HepG2 (cell line): Measurements from ENCODE around the gene CYYR1. TPM values are rescaled to one million over a fixed set of nuclear protein-coding genes. Genes with fewer than 3 reads are reported as not detected.

Experiments
- ATAC-seq: fragments of 200-7000 bp; cut with Tn5 transposase; 3 replicates; pipeline ENCODE4 v1.9.1; 2020; ENCODE audit warnings: mild to moderate bottlenecking, moderate library complexity
- BruUV-seq: library from RNA; stranded (reverse); fragments of 400-500 nt; replicated peaks from 2 replicates; lab custom pipeline; 2021; lab: Mats Ljungman, UMichigan
- CTCF ChIA-PET: fragments of 300-600 bp; formaldehyde crosslinking; extraction: SDS; loops from one replicate; lab custom pipeline; 2021; ENCODE audit warnings: low total read pairs, inconsistent platforms, low intra/inter-chr PET ratio; lab: Yijun Ruan, JAX
- POLR2A ChIA-PET: fragments of 350-600 bp; sonication (Branson Sonifier 250); formaldehyde crosslinking; loops from one replicate; lab custom pipeline; 2020; ENCODE audit warnings: antibody characterized with exemption, inconsistent platforms; lab: Yijun Ruan, JAX
- DNase-seq: peaks from one replicate; pipeline ENCODE4 v3.0.0-alpha.2; 2015; ENCODE audit warnings: low spot score
- FAIRE-seq: peaks from 3 replicates; lab custom pipeline; 2011; peaks lifted over from hg19 to GRCh38; lab: Jason Lieb, UNC
- H2AFZ ChIP-seq: one replicate; pipeline ENCODE4 v1.6.1; 2011; ENCODE audit warnings: low read length, inconsistent platforms
- H3K27ac ChIP-seq: fragments of 300-600 bp; 3 replicates; pipeline ENCODE4 v1.8.0; 2011; ENCODE audit warnings: mixed run types, mild to moderate bottlenecking, mixed read lengths, low read length, inconsistent platforms; ENCODE audit not compliant: insufficient read depth; ENCODE audit errors: extremely low read length
- H3K27me3 ChIP-seq, 2 experiments: fragments of 200-600 bp in 1 of 2; 2 replicates in 1 of 2; 3 replicates in 1 of 2; pipeline versions ENCODE4 v1.6.0 to v1.8.0; 2011; ENCODE audit warnings: low read length in 2 of 2, mild to moderate bottlenecking in 2 of 2, moderate library complexity in 2 of 2, inconsistent platforms in 1 of 2; ENCODE audit not compliant: insufficient read depth in 2 of 2, control insufficient read depth in 1 of 2
- H3K36me3 ChIP-seq, 2 experiments: fragments of 200-600 bp in 1 of 2; replicated peaks in 1 of 2; 2 replicates in 1 of 2; 3 replicates in 1 of 2; pipeline versions ENCODE4 v1.5.1 to v1.8.0; 2011; ENCODE audit warnings: low read length in 2 of 2, inconsistent platforms in 1 of 2; ENCODE audit not compliant: insufficient read depth in 2 of 2, control insufficient read depth in 1 of 2
- H3K4me1 ChIP-seq: 2 replicates; pipeline ENCODE4 v1.5.1; 2012; ENCODE audit warnings: low read length, inconsistent platforms; ENCODE audit not compliant: insufficient read depth
- H3K4me2 ChIP-seq: 2 replicates; pipeline ENCODE4 v1.6.0; 2011; ENCODE audit warnings: low read depth, low read length, inconsistent platforms
- H3K4me3 ChIP-seq, 3 experiments: fragments of 200-600 bp in 1 of 3; sonication (generic), shearing (Covaris generic) in 1 of 3; replicated peaks in 1 of 3; 2 replicates each; pipeline ENCODE4 v1.5.1; 2011 to 2016; ENCODE audit warnings: low read length in 3 of 3, inconsistent platforms in 2 of 3, low read depth in 2 of 3, mild to moderate bottlenecking in 2 of 3, control low read depth in 1 of 3, mixed read lengths in 1 of 3; ENCODE audit not compliant: insufficient read depth in 1 of 3
- H3K79me2 ChIP-seq: one replicate; pipeline ENCODE4 v1.6.1; 2011; ENCODE audit warnings: low read length, inconsistent platforms; ENCODE audit not compliant: insufficient read depth
- H3K9ac ChIP-seq: 2 replicates; pipeline ENCODE4 v1.6.0; 2011; ENCODE audit warnings: mild to moderate bottlenecking, low read depth, low read length, inconsistent platforms; ENCODE audit not compliant: insufficient read depth
- H3K9me3 ChIP-seq: 2 replicates; pipeline ENCODE4 v1.5.1; 2012; ENCODE audit warnings: mild to moderate bottlenecking, low read length
- H4K20me1 ChIP-seq: 2 replicates; pipeline ENCODE4 v1.6.0; 2011; ENCODE audit warnings: inconsistent platforms, mild to moderate bottlenecking, low read length, moderate library complexity; ENCODE audit not compliant: insufficient read depth
- DR1 ChIP-seq: sonication (generic); formaldehyde crosslinking; IDR thresholded peaks from 2 replicates; pipeline ENCODE4 v1.8.0; 2021; ENCODE audit warnings: mild to moderate bottlenecking, missing genetic modification reagents, inconsistent platforms
- ELF3 ChIP-seq: IDR thresholded peaks from 2 replicates; pipeline ENCODE4 v1.6.1; 2016; ENCODE audit warnings: missing genetic modification reagents, missing compliant biosample characterization
- GATAD1 ChIP-seq: IDR thresholded peaks from 2 replicates; pipeline ENCODE4 v1.6.1; 2016; ENCODE audit warnings: missing genetic modification reagents, missing compliant biosample characterization
- GZF1 ChIP-seq: sonication (generic); formaldehyde crosslinking; IDR thresholded peaks from 2 replicates; pipeline ENCODE4 v1.5.1; 2020; ENCODE audit warnings: mild to moderate bottlenecking, missing genetic modification reagents
- SAP130 ChIP-seq: IDR thresholded peaks from 2 replicates; pipeline ENCODE4 v1.6.1; 2016; ENCODE audit warnings: low read depth
- ZFP90 ChIP-seq: sonication (generic); formaldehyde crosslinking; IDR thresholded peaks from 2 replicates; pipeline ENCODE4 v1.8.0; 2022; ENCODE audit warnings: missing genetic modification reagents, mild to moderate bottlenecking, inconsistent platforms, borderline replicate concordance
- ZFY ChIP-seq: sonication (generic); formaldehyde crosslinking; IDR thresholded peaks from 2 replicates; pipeline ENCODE4 v1.4.0; 2020; ENCODE audit warnings: missing genetic modification reagents
- ZNF878 ChIP-seq: sonication (generic); formaldehyde crosslinking; IDR thresholded peaks from 2 replicates; pipeline ENCODE4 v1.8.1; 2023; ENCODE audit warnings: mild to moderate bottlenecking, missing genetic modification reagents, moderate library complexity
- WGBS: methylation state at CpG from one replicate; pipeline ENCODE4 v1.1.6; 2017; ENCODE audit warnings: low lambda C conversion rate; 5-methylcytosine and 5-hydroxymethylcytosine counted together
- in situ Hi-C: cut with HindIII; loops from 2 replicates; pipeline ENCODE4 v1.10.0; 2017; ENCODE audit warnings: low pct_unique_long_range_greater_than_20kb; ENCODE audit not compliant: extremely low pct_ligation_motif_present
- intact Hi-C: fragments of 100-400 bp; cut with micrococcal nuclease; formaldehyde crosslinking; loops from one replicate; pipeline ENCODE4 v1.10.0; 2022; ENCODE audit not compliant: unreplicated experiment
- polyA plus RNA-seq, 8 experiments: library from polyadenylated mRNA; depleted of rRNA in 3 of 8; stranded (reverse) in 7 of 8; unstranded in 1 of 8; fragments of >200 nt; fragmentation: Illumina TruSeq in 4 of 8; extraction: Trizol in 4 of 8; gene quantifications; 2 replicates each; pipeline versions ENCODE4 v1.2.1 to v1.2.3, GENCODE V29; 2011 to 2016; ENCODE audit warnings: low read depth in 4 of 8, missing spikeins in 1 of 8, mixed read lengths in 1 of 8; ENCODE audit not compliant: insufficient read depth in 1 of 8
- total RNA-seq, 5 experiments: library from RNA; depleted of rRNA; stranded (reverse); fragments of >200 nt; fragmentation: Illumina TruSeq; extraction: Trizol; gene quantifications; 2 replicates each; pipeline ENCODE4 v1.2.3, GENCODE V29; 2016; ENCODE audit warnings: low read depth in 1 of 5
- TF ChIP-seq, protein P1 (sequence below): sonication (generic); formaldehyde crosslinking; IDR thresholded peaks from 2 replicates; pipeline ENCODE4 v1.5.1; 2020; ENCODE audit warnings: missing genetic modification reagents, mild to moderate bottlenecking, borderline replicate concordance
- TF ChIP-seq, protein P2 (sequence below): sonication (generic); formaldehyde crosslinking; conservative IDR thresholded peaks from 2 replicates; pipeline ENCODE4 v1.8.1; 2023; ENCODE audit warnings: missing genetic modification reagents
- TF ChIP-seq, protein P3 (sequence below): sonication (generic); formaldehyde crosslinking; IDR thresholded peaks from 2 replicates; pipeline ENCODE4 v1.4.0; 2020; ENCODE audit warnings: mild to moderate bottlenecking, missing genetic modification reagents

CYYR1 gene
- total and polyA plus RNA-seq, 2 of the 13 experiments (the other 11 are each of a cell fraction or from before 2014, with no cell fraction given): not detected

DNA sequence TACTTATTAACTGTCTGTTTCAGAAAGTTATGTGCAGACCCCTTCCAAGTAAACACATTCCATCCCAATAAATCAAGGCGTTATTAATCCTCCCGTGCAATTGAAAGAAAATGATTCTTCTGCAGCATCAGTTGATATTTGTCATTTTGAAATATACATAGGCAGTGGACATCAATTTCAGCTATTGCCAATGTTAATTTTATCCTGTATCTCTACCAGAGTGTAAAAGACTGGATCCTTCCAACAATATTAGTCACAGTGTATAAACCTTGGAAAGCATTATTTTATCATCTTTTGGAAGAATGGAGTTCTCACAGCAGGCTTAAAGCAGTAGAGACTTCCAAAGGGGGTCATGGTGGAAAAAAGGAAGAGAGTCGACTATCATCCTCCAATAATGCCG, 150.4 kb downstream of the CYYR1 start:
- H4K20me1 ChIP-seq: no peaks in the 10 kb centered on the region
- H3K4me2 ChIP-seq: no peak overlapping the region
- in situ Hi-C loops: no loop called here
- no peak overlapping the region for H3K27ac ChIP-seq
- POLR2A ChIA-PET: no interaction called here
- intact Hi-C loops: no loop called here
- H3K9me3 ChIP-seq: peaks cover 76% of the 10 kb centered on the region
- no peak overlapping the region for H3K4me3 ChIP-seq
- no peak overlapping the region for H2AFZ ChIP-seq
- 10% methylated on average over 4 of the region's 4 CpGs for WGBS
- no peak for ATAC-seq
- no peak overlapping the region for H3K9ac ChIP-seq
- H3K79me2 ChIP-seq: no peaks in the 10 kb centered on the region
- no peak for FAIRE-seq
- BruUV-seq: no TSS peak
- CTCF ChIA-PET: no interaction called here
- no peak for DNase-seq
- no peaks in the 10 kb centered on the region for H3K4me1 ChIP-seq
- H3K36me3 ChIP-seq: no peaks in the 10 kb centered on the region
- H3K27me3 ChIP-seq: no peaks in the 10 kb centered on the region
- TF ChIP-seq ZFY (CRISPR knock-in tag) (no peak), DR1 (CRISPR knock-in tag) (no peak), ZFP90 (CRISPR knock-in tag) (no peak), GATAD1 (CRISPR knock-in tag) (no peak), SAP130 (CRISPR knock-in tag) (no peak), ZNF878 (CRISPR knock-in tag) (no peak), GZF1 (CRISPR knock-in tag) (no peak), ELF3 (CRISPR knock-in tag) (no peak)
- TF ChIP-seq, protein P1, sequence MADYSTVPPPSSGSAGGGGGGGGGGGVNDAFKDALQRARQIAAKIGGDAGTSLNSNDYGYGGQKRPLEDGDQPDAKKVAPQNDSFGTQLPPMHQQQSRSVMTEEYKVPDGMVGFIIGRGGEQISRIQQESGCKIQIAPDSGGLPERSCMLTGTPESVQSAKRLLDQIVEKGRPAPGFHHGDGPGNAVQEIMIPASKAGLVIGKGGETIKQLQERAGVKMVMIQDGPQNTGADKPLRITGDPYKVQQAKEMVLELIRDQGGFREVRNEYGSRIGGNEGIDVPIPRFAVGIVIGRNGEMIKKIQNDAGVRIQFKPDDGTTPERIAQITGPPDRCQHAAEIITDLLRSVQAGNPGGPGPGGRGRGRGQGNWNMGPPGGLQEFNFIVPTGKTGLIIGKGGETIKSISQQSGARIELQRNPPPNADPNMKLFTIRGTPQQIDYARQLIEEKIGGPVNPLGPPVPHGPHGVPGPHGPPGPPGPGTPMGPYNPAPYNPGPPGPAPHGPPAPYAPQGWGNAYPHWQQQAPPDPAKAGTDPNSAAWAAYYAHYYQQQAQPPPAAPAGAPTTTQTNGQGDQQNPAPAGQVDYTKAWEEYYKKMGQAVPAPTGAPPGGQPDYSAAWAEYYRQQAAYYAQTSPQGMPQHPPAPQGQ (CRISPR knock-in tag): no peak
- TF ChIP-seq, protein P2, sequence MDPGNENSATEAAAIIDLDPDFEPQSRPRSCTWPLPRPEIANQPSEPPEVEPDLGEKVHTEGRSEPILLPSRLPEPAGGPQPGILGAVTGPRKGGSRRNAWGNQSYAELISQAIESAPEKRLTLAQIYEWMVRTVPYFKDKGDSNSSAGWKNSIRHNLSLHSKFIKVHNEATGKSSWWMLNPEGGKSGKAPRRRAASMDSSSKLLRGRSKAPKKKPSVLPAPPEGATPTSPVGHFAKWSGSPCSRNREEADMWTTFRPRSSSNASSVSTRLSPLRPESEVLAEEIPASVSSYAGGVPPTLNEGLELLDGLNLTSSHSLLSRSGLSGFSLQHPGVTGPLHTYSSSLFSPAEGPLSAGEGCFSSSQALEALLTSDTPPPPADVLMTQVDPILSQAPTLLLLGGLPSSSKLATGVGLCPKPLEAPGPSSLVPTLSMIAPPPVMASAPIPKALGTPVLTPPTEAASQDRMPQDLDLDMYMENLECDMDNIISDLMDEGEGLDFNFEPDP (CRISPR knock-in tag): no peak
- TF ChIP-seq, protein P3, sequence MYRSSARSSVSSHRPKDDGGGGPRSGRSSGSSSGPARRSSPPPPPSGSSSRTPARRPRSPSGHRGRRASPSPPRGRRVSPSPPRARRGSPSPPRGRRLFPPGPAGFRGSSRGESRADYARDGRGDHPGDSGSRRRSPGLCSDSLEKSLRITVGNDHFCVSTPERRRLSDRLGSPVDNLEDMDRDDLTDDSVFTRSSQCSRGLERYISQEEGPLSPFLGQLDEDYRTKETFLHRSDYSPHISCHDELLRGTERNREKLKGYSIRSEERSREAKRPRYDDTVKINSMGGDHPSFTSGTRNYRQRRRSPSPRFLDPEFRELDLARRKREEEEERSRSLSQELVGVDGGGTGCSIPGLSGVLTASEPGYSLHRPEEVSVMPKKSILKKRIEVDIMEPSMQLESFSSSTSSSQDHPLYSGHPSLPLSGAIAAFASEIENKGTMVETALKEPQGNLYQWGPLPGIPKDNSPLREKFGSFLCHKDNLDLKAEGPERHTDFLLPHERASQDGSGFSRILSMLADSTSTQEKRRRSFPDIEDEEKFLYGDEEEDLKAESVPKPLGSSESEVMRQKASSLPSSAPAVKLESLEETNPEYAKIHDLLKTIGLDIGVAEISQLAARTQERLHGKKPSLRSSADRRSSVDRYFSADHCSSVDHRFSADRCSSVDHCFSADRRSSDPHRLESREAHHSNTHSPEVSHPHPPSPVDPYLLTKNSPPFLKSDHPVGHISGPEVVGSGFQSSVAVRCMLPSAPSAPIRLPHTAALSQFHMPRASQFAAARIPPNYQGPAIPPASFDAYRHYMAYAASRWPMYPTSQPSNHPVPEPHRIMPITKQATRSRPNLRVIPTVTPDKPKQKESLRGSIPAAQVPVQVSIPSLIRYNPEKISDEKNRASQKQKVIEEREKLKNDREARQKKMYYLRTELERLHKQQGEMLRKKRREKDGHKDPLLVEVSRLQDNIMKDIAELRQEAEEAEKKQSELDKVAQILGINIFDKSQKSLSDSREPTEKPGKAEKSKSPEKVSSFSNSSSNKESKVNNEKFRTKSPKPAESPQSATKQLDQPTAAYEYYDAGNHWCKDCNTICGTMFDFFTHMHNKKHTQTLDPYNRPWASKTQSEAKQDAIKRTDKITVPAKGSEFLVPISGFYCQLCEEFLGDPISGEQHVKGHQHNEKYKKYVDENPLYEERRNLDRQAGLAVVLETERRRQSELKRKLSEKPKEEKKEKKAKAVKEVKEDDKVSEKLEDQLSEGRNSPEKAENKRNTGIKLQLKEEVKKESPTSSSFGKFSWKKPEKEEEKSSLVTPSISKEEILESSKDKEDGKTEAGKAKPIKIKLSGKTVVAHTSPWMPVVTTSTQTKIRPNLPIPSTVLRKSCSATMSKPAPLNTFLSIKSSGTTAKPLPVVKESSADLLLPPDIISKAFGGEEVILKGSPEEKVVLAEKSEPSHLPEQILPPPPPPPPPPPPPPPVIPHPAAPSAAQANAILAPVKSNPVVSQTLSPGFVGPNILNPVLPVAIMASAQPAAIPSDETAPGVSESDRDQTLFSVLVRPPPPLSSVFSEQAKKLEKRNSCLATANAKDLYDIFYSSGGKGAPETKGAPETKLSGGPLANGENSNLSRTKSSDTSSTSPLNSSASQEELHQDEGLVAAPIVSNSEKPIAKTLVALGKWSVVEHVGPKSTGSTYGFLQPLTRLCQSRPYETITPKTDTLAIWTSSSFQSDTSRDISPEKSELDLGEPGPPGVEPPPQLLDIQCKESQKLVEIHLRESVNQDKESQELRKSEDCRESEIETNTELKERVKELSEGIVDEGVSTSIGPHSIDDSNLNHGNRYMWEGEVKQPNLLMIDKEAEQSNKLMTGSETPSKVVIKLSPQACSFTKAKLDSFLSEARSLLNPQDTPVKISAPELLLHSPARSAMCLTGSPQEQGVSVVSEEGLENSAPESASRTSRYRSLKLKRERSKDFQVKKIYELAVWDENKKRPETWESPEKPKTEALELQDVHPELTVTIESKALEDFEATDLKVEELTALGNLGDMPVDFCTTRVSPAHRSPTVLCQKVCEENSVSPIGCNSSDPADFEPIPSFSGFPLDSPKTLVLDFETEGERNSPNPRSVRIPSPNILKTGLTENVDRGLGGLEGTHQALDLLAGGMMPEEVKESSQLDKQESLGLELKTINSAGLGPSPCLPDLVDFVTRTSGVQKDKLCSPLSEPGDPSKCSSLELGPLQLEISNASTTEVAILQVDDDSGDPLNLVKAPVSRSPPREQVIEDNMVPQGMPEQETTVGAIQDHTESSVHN: no peak
